OCI-LY7 (cell line): ENCODE results near the gene AKT2.

Experiments used
- CTCF ChIP-seq: fragments of 200-600 bp; sonication (generic); conservative IDR thresholded peaks from 2 replicates; pipeline ENCODE4 v1.5.1; 2014; ENCODE audit warnings: mild to moderate bottlenecking, antibody characterized with exemption, low read length, moderate library complexity, mixed read lengths
- EZH2phosphoT487 ChIP-seq: fragments of 200-600 bp; sonication (generic); IDR thresholded peaks from 2 replicates; pipeline ENCODE4 v1.6.1; 2018; ENCODE audit warnings: low read depth, borderline replicate concordance, mild to moderate bottlenecking, mixed run types, antibody characterized with exemption, low read length, moderate library complexity, mixed read lengths

DNA sequence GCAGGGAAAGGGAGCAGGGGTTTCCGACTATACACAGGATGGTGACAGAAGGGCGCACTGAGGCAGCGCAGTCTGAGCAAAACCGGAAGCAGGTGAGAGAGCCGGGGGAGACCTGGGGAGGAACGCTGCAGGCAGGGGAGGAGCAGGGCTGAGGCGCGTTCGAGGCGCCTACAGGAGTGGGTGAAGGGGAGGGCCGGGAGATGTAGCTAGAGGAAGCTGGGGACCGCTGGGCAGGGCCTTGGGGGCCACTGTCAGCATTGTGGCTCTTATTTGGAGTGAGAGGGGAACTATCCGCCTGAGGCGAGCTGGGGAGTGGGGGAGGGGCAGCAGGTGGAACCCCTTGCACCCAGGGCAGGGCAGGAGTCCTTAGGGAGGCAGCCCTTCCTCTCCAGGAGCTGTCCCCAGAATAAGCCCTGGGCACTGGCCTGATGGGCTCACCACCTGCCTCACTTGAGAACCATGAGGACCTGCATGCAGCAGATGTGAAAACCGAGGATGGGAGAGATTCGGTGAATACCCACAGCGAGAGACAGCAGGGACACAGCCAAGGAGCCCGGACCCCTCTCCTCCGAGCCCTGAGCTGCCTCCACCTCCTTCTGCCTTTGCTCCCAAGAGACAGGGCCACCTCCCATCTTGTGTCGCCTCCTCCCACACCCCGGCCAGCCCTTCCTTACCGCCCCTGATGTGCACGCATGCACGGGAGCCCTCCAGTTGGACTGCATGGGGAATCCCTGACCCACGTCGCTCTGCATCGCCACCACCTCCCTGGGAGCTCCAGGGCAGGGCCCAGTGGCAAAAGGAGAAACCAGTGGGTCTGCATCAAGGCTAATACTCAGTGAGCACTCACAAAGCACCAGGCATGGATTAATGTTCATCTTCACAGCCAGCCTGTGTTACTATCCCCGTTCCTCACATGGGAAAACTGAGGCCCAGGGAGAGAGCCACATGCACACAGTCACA, 10.3 kb downstream of the AKT2 start:
- TF ChIP-seq CTCF (no peak), EZH2phosphoT487 (no peak)
